ENCODE measurements around the gene CEACAM7. TPM values are rescaled to one million over a fixed set of nuclear protein-coding genes. Genes with fewer than 3 reads are reported as not detected.

Gene CEACAM7
- total RNA-seq, 4 donors from 2014 or later = 3.7 to 7.8 (median 5.0) TPM

DNA sequence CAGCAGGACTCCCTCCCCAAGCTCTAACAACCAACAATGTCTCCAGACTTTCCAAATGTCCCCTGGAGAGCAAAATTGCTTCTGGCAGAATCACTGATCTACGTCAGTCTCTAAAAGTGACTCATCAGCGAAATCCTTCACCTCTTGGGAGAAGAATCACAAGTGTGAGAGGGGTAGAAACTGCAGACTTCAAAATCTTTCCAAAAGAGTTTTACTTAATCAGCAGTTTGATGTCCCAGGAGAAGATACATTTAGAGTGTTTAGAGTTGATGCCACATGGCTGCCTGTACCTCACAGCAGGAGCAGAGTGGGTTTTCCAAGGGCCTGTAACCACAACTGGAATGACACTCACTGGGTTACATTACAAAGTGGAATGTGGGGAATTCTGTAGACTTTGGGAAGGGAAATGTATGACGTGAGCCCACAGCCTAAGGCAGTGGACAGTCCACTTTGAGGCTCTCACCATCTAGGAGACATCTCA lies 14.1 kb upstream of the CEACAM7 start:
- TF ChIP-seq, protein P1, sequence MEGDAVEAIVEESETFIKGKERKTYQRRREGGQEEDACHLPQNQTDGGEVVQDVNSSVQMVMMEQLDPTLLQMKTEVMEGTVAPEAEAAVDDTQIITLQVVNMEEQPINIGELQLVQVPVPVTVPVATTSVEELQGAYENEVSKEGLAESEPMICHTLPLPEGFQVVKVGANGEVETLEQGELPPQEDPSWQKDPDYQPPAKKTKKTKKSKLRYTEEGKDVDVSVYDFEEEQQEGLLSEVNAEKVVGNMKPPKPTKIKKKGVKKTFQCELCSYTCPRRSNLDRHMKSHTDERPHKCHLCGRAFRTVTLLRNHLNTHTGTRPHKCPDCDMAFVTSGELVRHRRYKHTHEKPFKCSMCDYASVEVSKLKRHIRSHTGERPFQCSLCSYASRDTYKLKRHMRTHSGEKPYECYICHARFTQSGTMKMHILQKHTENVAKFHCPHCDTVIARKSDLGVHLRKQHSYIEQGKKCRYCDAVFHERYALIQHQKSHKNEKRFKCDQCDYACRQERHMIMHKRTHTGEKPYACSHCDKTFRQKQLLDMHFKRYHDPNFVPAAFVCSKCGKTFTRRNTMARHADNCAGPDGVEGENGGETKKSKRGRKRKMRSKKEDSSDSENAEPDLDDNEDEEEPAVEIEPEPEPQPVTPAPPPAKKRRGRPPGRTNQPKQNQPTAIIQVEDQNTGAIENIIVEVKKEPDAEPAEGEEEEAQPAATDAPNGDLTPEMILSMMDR (IDR thresholded peaks at IDR 0.05) = no peak
- TF ChIP-seq POLR2A (IDR thresholded peaks at IDR 0.05) = no peak
- H3K4me3 ChIP-seq (ENCODE audit: low read depth, poor library complexity, severe bottlenecking) = no peak overlapping the region
- intact Hi-C loops (cut with DNase I; ENCODE audit: low total_unique reads) = no loop called here
- DNase-seq (ENCODE audit: low spot score in 2 of 2) = no peak
- 26 to 29% methylated on average over 3 of the region's 3 CpGs for WGBS, 2 donors

DNA sequence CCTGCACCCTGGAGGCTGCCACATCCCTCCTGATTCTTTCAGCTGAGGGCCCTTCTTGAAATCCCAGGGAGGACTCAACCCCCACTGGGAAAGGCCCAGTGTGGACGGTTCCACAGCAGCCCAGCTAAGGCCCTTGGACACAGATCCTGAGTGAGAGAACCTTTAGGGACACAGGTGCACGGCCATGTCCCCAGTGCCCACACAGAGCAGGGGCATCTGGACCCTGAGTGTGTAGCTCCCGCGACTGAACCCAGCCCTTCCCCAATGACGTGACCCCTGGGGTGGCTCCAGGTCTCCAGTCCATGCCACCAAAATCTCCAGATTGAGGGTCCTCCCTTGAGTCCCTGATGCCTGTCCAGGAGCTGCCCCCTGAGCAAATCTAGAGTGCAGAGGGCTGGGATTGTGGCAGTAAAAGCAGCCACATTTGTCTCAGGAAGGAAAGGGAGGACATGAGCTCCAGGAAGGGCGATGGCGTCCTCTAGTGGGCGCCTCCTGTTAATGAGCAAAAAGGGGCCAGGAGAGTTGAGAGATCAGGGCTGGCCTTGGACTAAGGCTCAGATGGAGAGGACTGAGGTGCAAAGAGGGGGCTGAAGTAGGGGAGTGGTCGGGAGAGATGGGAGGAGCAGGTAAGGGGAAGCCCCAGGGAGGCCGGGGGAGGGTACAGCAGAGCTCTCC lies 13.5 kb upstream of the CEACAM7 start:
- TF ChIP-seq POLR2A (IDR thresholded peaks at IDR 0.05) = no peak
- TF ChIP-seq, protein P1 (IDR thresholded peaks at IDR 0.05) = no peak
- no peak overlapping the region for H3K4me3 ChIP-seq (ENCODE audit: low read depth, poor library complexity, severe bottlenecking)
- intact Hi-C loops (cut with DNase I; ENCODE audit: low total_unique reads) = no loop called here
- WGBS, 2 donors = 32 to 38% methylated on average over 8 to 10 of the region's 10 CpGs
- DNase-seq (ENCODE audit: low spot score in 2 of 2) = peak in 1 of 2 donors; percentile 66

DNA sequence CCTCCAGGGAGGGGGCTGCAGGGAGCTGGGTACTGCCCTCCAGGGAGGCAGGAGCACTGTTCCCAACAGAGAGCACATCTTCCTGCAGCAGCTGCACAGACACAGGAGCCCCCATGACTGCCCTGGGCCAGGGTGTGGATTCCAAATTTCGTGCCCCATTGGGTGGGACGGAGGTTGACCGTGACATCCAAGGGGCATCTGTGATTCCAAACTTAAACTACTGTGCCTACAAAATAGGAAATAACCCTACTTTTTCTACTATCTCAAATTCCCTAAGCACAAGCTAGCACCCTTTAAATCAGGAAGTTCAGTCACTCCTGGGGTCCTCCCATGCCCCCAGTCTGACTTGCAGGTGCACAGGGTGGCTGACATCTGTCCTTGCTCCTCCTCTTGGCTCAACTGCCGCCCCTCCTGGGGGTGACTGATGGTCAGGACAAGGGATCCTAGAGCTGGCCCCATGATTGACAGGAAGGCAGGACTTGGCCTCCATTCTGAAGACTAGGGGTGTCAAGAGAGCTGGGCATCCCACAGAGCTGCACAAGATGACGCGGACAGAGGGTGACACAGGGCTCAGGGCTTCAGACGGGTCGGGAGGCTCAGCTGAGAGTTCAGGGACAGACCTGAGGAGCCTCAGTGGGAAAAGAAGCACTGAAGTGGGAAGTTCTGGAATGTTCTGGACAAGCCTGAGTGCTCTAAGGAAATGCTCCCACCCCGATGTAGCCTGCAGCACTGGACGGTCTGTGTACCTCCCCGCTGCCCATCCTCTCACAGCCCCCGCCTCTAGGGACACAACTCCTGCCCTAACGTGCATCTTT lies 12.5 kb upstream of the CEACAM7 start:
- no peak overlapping the region for H3K4me3 ChIP-seq (ENCODE audit: low read depth, poor library complexity, severe bottlenecking)
- intact Hi-C loops (cut with DNase I; ENCODE audit: low total_unique reads) = no loop called here
- peak in 1 of 2 donors; percentile 82 for DNase-seq (ENCODE audit: low spot score in 2 of 2)
- TF ChIP-seq, protein P1 (IDR thresholded peaks at IDR 0.05) = no peak
- no peak for TF ChIP-seq POLR2A (IDR thresholded peaks at IDR 0.05)
- WGBS, 2 donors = 69 to 76% methylated on average over 12 to 13 of the region's 13 CpGs

DNA sequence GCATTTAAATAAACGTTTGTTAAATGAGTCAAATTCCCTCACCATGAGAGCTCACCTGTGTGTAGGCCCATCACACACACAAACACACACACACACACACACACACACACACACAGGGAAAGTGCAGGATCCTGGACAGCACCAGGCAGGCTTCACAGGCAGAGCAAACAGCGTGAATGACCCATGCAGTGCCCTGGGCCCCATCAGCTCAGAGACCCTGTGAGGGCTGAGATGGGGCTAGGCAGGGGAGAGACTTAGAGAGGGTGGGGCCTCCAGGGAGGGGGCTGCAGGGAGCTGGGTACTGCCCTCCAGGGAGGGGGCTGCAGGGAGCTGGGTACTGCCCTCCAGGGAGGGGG lies 11.9 kb upstream of the CEACAM7 start:
- WGBS, 2 donors = 59 to 65% methylated on average over 2 of the region's 2 CpGs
- intact Hi-C loops (cut with DNase I; ENCODE audit: low total_unique reads) = no loop called here
- DNase-seq (ENCODE audit: low spot score in 2 of 2) = peak in 1 of 2 donors; percentile 15
- TF ChIP-seq, protein P1 (IDR thresholded peaks at IDR 0.05) = no peak
- no peak for TF ChIP-seq POLR2A (IDR thresholded peaks at IDR 0.05)
- H3K4me3 ChIP-seq (ENCODE audit: low read depth, poor library complexity, severe bottlenecking) = no peak overlapping the region

DNA sequence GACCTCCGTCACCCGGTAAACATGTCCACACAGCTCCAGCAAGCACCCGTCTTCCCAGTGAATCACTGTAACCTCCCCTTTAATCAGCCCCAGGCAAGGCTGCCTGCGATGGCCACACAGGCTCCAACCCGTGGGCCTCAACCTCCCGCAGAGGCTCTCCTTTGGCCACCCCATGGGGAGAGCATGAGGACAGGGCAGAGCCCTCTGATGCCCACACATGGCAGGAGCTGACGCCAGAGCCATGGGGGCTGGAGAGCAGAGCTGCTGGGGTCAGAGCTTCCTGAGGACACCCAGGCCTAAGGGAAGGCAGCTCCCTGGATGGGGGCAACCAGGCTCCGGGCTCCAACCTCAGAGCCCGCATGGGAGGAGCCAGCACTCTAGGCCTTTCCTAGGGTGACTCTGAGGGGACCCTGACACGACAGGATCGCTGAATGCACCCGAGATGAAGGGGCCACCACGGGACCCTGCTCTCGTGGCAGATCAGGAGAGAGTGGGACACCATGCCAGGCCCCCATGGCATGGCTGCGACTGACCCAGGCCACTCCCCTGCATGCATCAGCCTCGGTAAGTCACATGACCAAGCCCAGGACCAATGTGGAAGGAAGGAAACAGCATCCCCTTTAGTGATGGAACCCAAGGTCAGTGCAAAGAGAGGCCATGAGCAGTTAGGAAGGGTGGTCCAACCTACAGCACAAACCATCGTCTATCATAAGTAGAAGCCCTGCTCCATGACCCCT lies 11.3 kb upstream of the CEACAM7 start:
- 58 to 61% methylated on average over 13 to 17 of the region's 17 CpGs for WGBS, 2 donors
- TF ChIP-seq, protein P1 (IDR thresholded peaks at IDR 0.05) = no peak

More for the DNA sequence above, 11.3 kb upstream of the CEACAM7 start:
- DNase-seq (ENCODE audit: low spot score in 2 of 2) = peak in 1 of 2 donors; percentile 59
- no peak overlapping the region for H3K4me3 ChIP-seq (ENCODE audit: low read depth, poor library complexity, severe bottlenecking)
- intact Hi-C loops (cut with DNase I; ENCODE audit: low total_unique reads) = no loop called here
